ENCODE data around the gene DTNB.

DTNB gene

DNA sequence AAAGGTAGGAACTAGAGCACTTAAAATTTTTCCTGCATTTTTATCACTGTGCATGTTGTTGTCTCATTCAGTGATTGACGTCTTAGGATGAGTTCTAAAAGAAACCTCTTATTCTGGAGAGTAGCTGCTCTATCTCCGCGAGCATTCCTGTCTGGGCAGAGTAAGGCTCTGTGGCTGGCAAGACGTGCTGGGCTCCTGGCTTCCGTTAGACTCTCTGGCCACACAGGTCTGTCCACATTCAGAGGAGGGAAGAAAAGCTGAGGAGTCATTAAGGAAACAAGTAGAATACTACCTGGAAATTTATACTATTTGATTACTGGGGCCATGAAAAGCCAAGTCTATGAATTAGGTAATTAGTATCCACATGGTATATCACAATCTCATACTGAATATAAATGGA, 193.6 kb downstream of the DTNB start:
- in situ Hi-C loops (cut with MboI; ENCODE audit: low sequenced_read_pairs): no loop called here

GRCh38 chr2:25478736-25479135, 194.6 kb downstream of the DTNB start:
- in situ Hi-C loops (cut with MboI; ENCODE audit: low sequenced_read_pairs): no loop called here

GRCh38 chr2:25473758-25474340, 199.5 kb downstream of the DTNB start:
- in situ Hi-C loops (cut with MboI; ENCODE audit: low sequenced_read_pairs): no loop called here

DNA sequence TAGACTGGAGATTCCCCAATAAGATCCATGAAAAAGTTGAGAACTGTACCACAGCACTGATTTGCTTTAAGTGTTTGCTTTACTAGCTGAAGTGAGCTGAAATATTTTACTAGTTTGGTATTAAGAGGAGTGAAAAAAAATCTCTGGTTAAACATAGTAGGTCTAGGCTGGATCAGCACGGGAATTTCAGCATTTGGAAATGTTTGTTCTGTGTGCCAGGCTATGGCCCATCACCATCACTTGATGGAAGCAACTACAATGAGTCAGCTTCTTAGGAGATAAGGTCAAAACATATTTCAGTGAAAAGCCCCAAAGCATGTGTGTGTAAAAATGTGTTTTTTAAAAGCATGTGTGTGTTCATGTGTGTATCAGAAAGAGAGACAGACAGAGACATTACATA, 200.2 kb downstream of the DTNB start:
- in situ Hi-C loops (cut with MboI; ENCODE audit: low sequenced_read_pairs): no loop called here

GRCh38 chr2:25470806-25471205, 202.6 kb downstream of the DTNB start:
- in situ Hi-C loops (cut with MboI; ENCODE audit: low sequenced_read_pairs): no loop called here

DNA sequence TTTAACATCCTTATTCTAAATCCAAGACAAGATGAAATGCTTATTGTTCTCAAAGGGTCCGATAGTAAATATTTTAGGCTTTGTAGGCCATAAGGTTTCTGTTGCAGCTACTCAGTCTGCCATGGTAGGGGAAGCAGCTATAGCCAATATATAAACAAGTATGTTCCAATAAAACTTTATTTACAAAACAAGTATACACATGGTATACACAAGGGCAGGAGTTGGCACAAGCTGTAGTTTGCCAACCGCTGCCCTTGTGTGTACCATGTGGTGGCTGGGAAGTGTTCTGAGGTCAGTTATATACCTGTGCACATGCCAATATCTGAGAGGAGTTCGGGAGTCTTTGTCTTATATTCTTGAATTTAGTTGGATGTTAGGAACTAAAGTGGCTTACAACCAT, 205.6 kb downstream of the DTNB start:
- in situ Hi-C loops (cut with MboI; ENCODE audit: low sequenced_read_pairs): no loop called here

GRCh38 chr2:25462021-25462420, 211.4 kb downstream of the DTNB start:
- in situ Hi-C loops (cut with MboI; ENCODE audit: low sequenced_read_pairs): no loop called here

- in situ Hi-C loops (cut with MboI; ENCODE audit: low sequenced_read_pairs): no loop called here
Observed at GRCh38 chr2:25460261-25460905, 213.0 kb downstream of the DTNB start.

DNA sequence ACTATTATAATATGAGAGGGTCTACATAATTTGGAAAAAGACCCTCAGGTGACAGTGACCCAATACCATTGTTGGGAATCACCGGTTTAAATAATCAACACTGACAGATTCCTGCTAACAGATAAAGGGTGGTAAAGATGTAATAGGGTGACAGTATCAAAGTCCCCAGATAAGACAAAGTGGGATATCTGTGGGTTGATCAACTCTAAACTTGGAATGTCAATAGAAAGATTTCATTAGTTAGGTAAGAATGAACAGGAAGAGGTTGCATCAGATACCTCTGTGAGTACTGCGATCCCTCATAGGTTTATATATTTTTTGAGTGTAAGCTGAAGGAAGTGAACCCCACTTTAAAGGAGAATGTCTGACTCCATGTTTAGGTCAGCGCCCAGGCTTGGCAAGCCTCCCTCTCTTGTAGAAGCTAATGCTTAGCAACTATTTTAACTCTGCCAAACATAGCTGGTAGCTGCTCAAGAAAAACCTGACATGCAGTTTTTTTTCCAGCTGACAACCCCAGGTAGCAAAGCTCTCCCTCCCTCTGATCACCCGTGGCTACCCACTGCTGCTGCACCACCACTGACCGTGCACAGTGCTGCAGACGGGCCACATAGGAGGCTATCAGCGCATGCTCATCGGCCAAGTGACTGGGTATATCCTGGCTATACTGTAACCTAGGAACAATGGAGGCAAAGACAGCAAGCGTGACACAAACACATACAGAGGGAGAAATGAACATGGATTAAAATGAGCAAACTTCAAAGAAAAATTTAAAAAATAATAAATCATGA, 218.4 kb downstream of the DTNB start:
- in situ Hi-C loops (cut with MboI; ENCODE audit: low sequenced_read_pairs): no loop called here

- in situ Hi-C loops (cut with MboI; ENCODE audit: low sequenced_read_pairs): no loop called here
Observed at GRCh38 chr2:25453199-25453905, 220.0 kb downstream of the DTNB start.

- in situ Hi-C loops (cut with MboI; ENCODE audit: low sequenced_read_pairs): no loop called here
Observed at GRCh38 chr2:25448808-25449207, 224.6 kb downstream of the DTNB start.

GRCh38 chr2:25447018-25447417, 226.4 kb downstream of the DTNB start:
- in situ Hi-C loops (cut with MboI; ENCODE audit: low sequenced_read_pairs): no loop called here

DNA sequence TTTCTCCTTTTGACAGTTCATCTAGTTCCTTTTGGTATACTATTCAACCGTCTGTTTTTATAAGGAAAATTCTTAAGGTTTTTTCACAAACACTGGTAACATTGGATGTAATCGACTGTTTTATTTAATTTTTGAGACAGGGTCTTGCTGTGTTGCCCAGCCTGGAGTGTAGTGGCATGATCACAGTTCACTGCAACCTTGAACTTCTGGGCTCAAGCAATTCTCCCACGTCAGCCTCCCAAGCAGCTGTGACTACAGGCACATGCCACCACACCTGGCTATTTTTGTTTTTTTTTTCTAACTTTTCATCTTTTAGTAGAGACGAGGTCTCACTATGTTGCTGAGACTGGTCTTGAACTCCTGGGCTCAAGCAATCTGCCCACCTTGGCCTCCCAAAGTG, 227.3 kb downstream of the DTNB start:
- in situ Hi-C loops (cut with MboI; ENCODE audit: low sequenced_read_pairs): no loop called here

DNA sequence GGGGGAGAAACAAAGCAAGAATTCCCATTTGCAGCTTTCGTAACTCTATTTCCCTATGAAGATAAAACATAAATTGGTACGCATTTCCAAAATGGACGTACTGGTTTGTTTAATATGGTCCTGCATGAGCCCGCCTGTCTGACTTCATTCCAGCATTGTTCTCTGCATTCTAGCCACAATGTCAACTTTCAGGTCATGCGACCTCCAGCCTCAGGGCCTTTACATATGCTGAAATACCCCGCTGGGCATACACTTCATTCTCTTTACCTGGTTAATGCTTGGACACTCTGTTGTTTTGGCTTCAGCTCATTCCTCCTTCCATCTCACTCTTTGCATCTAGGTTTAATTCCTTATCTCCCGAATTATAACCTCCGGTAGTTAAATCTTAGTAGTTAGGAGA, 227.9 kb downstream of the DTNB start:
- in situ Hi-C loops (cut with MboI; ENCODE audit: low sequenced_read_pairs): no loop called here

- in situ Hi-C loops (cut with MboI; ENCODE audit: low sequenced_read_pairs): no loop called here
Observed at GRCh38 chr2:25444608-25445270, 228.6 kb downstream of the DTNB start.

DNA sequence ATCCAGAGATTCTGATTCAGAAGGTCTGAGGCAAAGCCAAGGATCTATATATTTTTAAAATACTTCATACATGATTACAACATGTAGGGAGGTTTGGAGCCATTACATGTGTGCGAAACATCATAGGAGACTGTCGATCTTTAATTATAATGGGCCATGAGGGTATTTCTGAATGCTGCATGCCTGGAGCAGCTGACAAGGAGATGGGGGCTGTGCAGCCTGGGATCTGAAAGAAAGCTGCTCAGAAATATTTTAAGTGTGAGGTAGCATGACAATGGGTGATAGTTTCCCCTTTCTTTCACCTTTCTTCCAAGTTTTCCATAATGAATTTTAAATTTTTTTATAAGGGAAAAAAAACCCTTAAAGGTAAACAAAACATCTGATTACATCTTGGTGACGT, 229.6 kb downstream of the DTNB start:
- in situ Hi-C loops (cut with MboI; ENCODE audit: low sequenced_read_pairs): no loop called here

DNA sequence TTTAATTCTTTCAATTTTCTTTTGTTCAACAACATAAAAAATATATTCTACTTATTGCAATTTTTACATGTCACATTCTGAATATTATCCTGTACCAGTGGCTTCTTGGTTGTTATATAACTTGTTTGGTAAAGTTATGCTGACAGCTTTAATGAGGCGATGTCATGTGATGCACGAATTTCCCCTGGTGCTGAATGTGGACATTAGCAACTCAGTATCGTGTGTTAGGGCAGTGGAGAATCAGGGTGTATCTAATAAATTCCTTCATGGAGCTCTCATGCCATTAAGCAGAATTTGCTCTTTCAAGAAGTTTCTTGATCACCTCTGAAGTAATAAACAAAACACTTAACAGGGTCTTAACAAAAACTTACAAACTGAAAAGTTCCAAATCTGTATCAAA, 232.0 kb downstream of the DTNB start:
- in situ Hi-C loops (cut with MboI; ENCODE audit: low sequenced_read_pairs): no loop called here

DNA sequence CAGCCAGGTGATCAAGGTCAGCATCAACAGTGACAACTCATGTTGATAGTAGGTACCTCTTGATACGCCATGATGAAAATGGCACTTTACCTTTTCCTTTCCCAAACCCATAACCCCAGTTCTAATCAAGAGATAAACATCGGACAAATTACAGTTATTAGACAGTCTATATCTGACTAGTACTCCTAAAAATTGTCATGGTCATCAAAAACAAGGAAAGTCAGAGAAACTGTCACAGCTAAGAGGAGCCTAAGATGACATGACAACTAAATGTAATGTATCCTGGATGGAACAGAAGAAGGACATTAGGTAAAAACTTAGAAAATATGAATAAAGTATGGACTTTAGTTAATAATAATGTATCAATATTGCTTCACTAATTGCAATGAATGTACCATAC, 234.6 kb downstream of the DTNB start:
- in situ Hi-C loops (cut with MboI; ENCODE audit: low sequenced_read_pairs): no loop called here

- in situ Hi-C loops (cut with MboI; ENCODE audit: low sequenced_read_pairs): no loop called here
Observed at GRCh38 chr2:25437881-25438662, 235.3 kb downstream of the DTNB start.

DNA sequence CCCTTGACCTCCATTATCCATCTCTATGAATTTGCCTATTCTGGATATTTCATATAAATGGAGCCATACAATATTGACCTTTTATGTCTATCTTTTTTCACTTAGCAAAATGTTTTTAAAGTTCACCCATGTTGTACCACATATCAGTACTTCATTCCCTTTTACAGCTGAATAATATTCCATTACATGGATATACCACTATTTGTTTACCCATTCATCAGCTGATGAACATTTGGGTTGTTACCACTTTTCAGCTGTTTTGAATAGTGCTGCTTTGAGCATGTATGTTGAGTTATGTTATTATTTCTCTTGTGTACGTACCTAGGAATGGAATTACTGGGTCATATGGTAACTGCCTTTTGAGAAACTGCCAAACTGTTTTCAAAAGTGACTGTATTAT, 238.0 kb downstream of the DTNB start:
- in situ Hi-C loops (cut with MboI; ENCODE audit: low sequenced_read_pairs): no loop called here
